ENCODE data around the gene UBE2I.

Gene UBE2I

GRCh38 chr16:1331712-1332617, 22.5 kb downstream of the UBE2I start:
- no peak for TF ChIP-seq CTCF (IDR thresholded peaks at IDR 0.05)

- no peak for TF ChIP-seq CTCF (IDR thresholded peaks at IDR 0.05)
These were observed 23.2 kb downstream of the UBE2I start for GRCh38 chr16:1332618-1333148.

- no peak for TF ChIP-seq CTCF (IDR thresholded peaks at IDR 0.05)
These were observed 23.8 kb downstream of the UBE2I start, which contains the start of gene BAIAP3 for GRCh38 chr16:1333149-1333812. Gene BAIAP3 (plus strand): TSS chr16:1333645. CDS start chr16:1338550, 4,905 bp downstream.

- TF ChIP-seq CTCF (IDR thresholded peaks at IDR 0.05): no peak
These were observed 24.6 kb downstream of the UBE2I start for GRCh38 chr16:1333854-1334700.

GRCh38 chr16:1334739-1335138, 25.3 kb downstream of the UBE2I start:
- TF ChIP-seq CTCF (IDR thresholded peaks at IDR 0.05): no peak

- TF ChIP-seq CTCF (IDR thresholded peaks at IDR 0.05): no peak
These were observed 26.0 kb downstream of the UBE2I start for GRCh38 chr16:1335211-1335971.
